Endothelial cell of umbilical vein (primary cell): ENCODE data around the gene SLC6A18.

Source experiments
- CTCF ChIP-seq, 2 donors: IDR thresholded peaks; 1 replicate in 1 of 2; 2 replicates in 1 of 2; pipeline ENCODE4 v1.5.1; 2011; ENCODE audit warnings: low read length in 2 of 2, mild to moderate bottlenecking in 2 of 2, moderate library complexity in 2 of 2, control low read depth in 1 of 2, inconsistent platforms in 1 of 2, low read depth in 1 of 2; ENCODE audit not compliant: insufficient read depth in 1 of 2; ENCODE audit errors: extremely low read depth in 1 of 2
- EZH2 ChIP-seq: IDR thresholded peaks from 2 replicates; pipeline ENCODE4 v1.6.1; 2012; ENCODE audit warnings: borderline replicate concordance, low read depth, mild to moderate bottlenecking, moderate library complexity, low read length, inconsistent platforms; ENCODE audit not compliant: severe bottlenecking
- MAX ChIP-seq: IDR thresholded peaks from 2 replicates; pipeline ENCODE4 v1.6.1; 2011; ENCODE audit not compliant: insufficient read depth, insufficient read length
- POLR2A ChIP-seq: IDR thresholded peaks from 2 replicates; pipeline ENCODE4 v1.6.1; 2012; ENCODE audit warnings: low read depth, mild to moderate bottlenecking, control low read depth, low read length

- TF ChIP-seq CTCF (IDR thresholded peaks at IDR 0.05; ENCODE audit: extremely low read depth in 1 of 2, insufficient read depth in 1 of 2, low read depth in 1 of 2, low read length in 2 of 2), result no peak
- TF ChIP-seq EZH2, result no peak
- TF ChIP-seq MAX, result no peak
- no peak for TF ChIP-seq POLR2A
Measured at GRCh38 chr5:1226231-1226630, 1.1 kb downstream of the SLC6A18 start.
